GM23338 (cell line): ENCODE data around the gene EIF3K. TPM values are rescaled to one million over a fixed set of nuclear protein-coding genes. Genes with fewer than 3 reads are reported as not detected.

Experiments
- ATAC-seq: fragments of 200-7000 bp; cut with Tn5 transposase; 3 replicates; pipeline ENCODE4 v1.9.1; 2020
- DNase-seq: peaks from one replicate; pipeline ENCODE4 v3.0.0-alpha.2; 2015; ENCODE audit warnings: low spot score
- H2AFZ ChIP-seq: fragments of 200-600 bp; sonication (generic); 2 replicates; pipeline ENCODE4 v1.8.0; 2016; ENCODE audit warnings: antibody characterized with exemption, mild to moderate bottlenecking, moderate library complexity
- H3F3A ChIP-seq: fragments of 200-600 bp; sonication (generic); replicated peaks from 2 replicates; pipeline ENCODE4 v1.8.0; 2017; ENCODE audit warnings: antibody characterized with exemption, mixed run types, low read depth
- H3K27ac ChIP-seq: fragments of 200-600 bp; sonication (generic); 2 replicates; pipeline ENCODE4 v1.6.1; 2016; ENCODE audit warnings: low read depth
- H3K27me3 ChIP-seq: fragments of 200-600 bp; sonication (generic); 2 replicates; pipeline ENCODE4 v1.8.0; 2016; ENCODE audit warnings: mild to moderate bottlenecking, mixed run types, moderate library complexity; ENCODE audit not compliant: insufficient read depth
- H3K36me3 ChIP-seq: fragments of 200-600 bp; sonication (generic); 2 replicates; pipeline ENCODE4 v1.8.0; 2016; ENCODE audit warnings: mild to moderate bottlenecking; ENCODE audit not compliant: insufficient read depth
- H3K4me1 ChIP-seq: fragments of 200-600 bp; sonication (generic); 2 replicates; pipeline ENCODE4 v1.8.0; 2016; ENCODE audit warnings: mild to moderate bottlenecking, moderate library complexity; ENCODE audit not compliant: insufficient read depth
- H3K4me2 ChIP-seq: fragments of 200-600 bp; sonication (generic); 2 replicates; pipeline ENCODE4 v1.7.1; 2017; ENCODE audit warnings: mixed run types
- H3K4me3 ChIP-seq: fragments of 200-600 bp; sonication (generic); 2 replicates; pipeline ENCODE4 v1.6.1; 2016; ENCODE audit warnings: mixed run types
- H3K79me2 ChIP-seq: fragments of 200-600 bp; sonication (generic); replicated peaks from 2 replicates; pipeline ENCODE4 v1.8.0; 2017; ENCODE audit warnings: mild to moderate bottlenecking; ENCODE audit not compliant: insufficient read depth
- H3K9me2 ChIP-seq: fragments of 200-600 bp; sonication (generic); 2 replicates; pipeline ENCODE4 v1.8.0; 2017; ENCODE audit not compliant: insufficient read depth
- H4K20me1 ChIP-seq: fragments of 200-600 bp; sonication (generic); replicated peaks from 2 replicates; pipeline ENCODE4 v1.8.0; 2017; ENCODE audit warnings: mild to moderate bottlenecking; ENCODE audit not compliant: insufficient read depth
- H3K27ac Mint-ChIP-seq: 2 replicates; pipeline ENCODE4 v1.8.0; 2020; ENCODE audit warnings: inconsistent platforms, mild to moderate bottlenecking, moderate library complexity, mixed read lengths
- H3K27me3 Mint-ChIP-seq: 3 replicates; pipeline ENCODE4 v1.8.0; 2022; ENCODE audit warnings: low read depth, mild to moderate bottlenecking, moderate library complexity, mixed read lengths, inconsistent platforms; ENCODE audit not compliant: insufficient read depth, poor library complexity
- H3K36me3 Mint-ChIP-seq: 3 replicates; pipeline ENCODE4 v1.8.0; 2021; ENCODE audit warnings: low read depth, mild to moderate bottlenecking, inconsistent platforms, moderate library complexity, mixed read lengths
- H3K4me1 Mint-ChIP-seq: 3 replicates; pipeline ENCODE4 v1.8.0; 2020; ENCODE audit warnings: mild to moderate bottlenecking, inconsistent platforms, mixed read lengths
- H3K4me3 Mint-ChIP-seq: 3 replicates; pipeline ENCODE4 v1.8.0; 2021; ENCODE audit warnings: moderate library complexity, mild to moderate bottlenecking, inconsistent platforms, mixed read lengths
- H3K9me3 Mint-ChIP-seq: 3 replicates; pipeline ENCODE4 v1.8.0; 2020; ENCODE audit warnings: moderate library complexity, mild to moderate bottlenecking, inconsistent platforms, mixed read lengths
- CREB1 ChIP-seq: fragments of 250-450 bp; sonication (Bioruptor Pico); IDR thresholded peaks from 2 replicates; pipeline ENCODE4 v1.5.0; 2020; ENCODE audit warnings: low read depth, mild to moderate bottlenecking, moderate library complexity
- EZH2 ChIP-seq: fragments of 200-600 bp; sonication (generic); IDR thresholded peaks from one replicate; pipeline ENCODE4 v1.8.0; 2017; ENCODE audit warnings: antibody characterized with exemption, mild to moderate bottlenecking, low read depth; ENCODE audit not compliant: unreplicated experiment
- EZH2phosphoT487 ChIP-seq: fragments of 200-600 bp; sonication (generic); IDR thresholded peaks from one replicate; pipeline ENCODE4 v1.8.1; 2018; ENCODE audit warnings: antibody characterized with exemption; ENCODE audit not compliant: unreplicated experiment
- JUNB ChIP-seq: IDR thresholded peaks from one replicate; pipeline ENCODE4 v1.6.1; 2016; ENCODE audit warnings: antibody characterized with exemption; ENCODE audit not compliant: unreplicated experiment
- NANOG ChIP-seq: IDR thresholded peaks from 2 replicates; pipeline ENCODE4 v1.6.1; 2016; ENCODE audit warnings: antibody characterized with exemption, borderline replicate concordance
- POLR2AphosphoS5 ChIP-seq: IDR thresholded peaks from 2 replicates; pipeline ENCODE4 v1.6.1; 2016; ENCODE audit warnings: antibody characterized with exemption, low read depth
- STAT1 ChIP-seq: IDR thresholded peaks from one replicate; pipeline ENCODE4 v1.6.1; 2016; ENCODE audit warnings: antibody characterized with exemption; ENCODE audit not compliant: unreplicated experiment
- ZNF114 ChIP-seq: fragments of 250-450 bp; sonication (Bioruptor Pico); IDR thresholded peaks from 2 replicates; pipeline ENCODE4 v1.5.0; 2020; ENCODE audit warnings: mild to moderate bottlenecking, moderate library complexity
- ZNF331 ChIP-seq: fragments of 250-450 bp; sonication (Bioruptor Pico); IDR thresholded peaks from 2 replicates; pipeline ENCODE4 v1.5.0; 2020; ENCODE audit warnings: low read depth, mild to moderate bottlenecking, moderate library complexity
- polyA plus RNA-seq: library from polyadenylated mRNA; unstranded; fragments of >200 nt; fragmentation: Nextera tagmentation; extraction: Ambion mirVana; gene quantifications from 2 replicates; pipeline ENCODE4 v1.2.1, GENCODE V29; 2016
- total RNA-seq: library from RNA; depleted of rRNA; stranded (reverse); fragments of >200 nt; shearing (Covaris generic); gene quantifications from 2 replicates; pipeline ENCODE4 v1.2.3, GENCODE V29; 2014
- TF ChIP-seq, protein P1 (sequence below): IDR thresholded peaks from 2 replicates; pipeline ENCODE4 v1.6.1; 2016; ENCODE audit warnings: antibody characterized with exemption
- TF ChIP-seq, protein P2 (sequence below): IDR thresholded peaks from one replicate; pipeline ENCODE4 v1.6.1; 2018; ENCODE audit warnings: antibody characterized with exemption; ENCODE audit not compliant: unreplicated experiment
- TF ChIP-seq, protein P3 (sequence below), 2 experiments: fragments of 200-600 bp in 1 of 2; sonication (generic) in 1 of 2; conservative IDR thresholded peaks; 2 replicates each; pipeline versions ENCODE4 v1.5.1 to v1.6.1; 2016 to 2017; ENCODE audit warnings: antibody characterized with exemption in 2 of 2, low read depth in 2 of 2, mild to moderate bottlenecking in 2 of 2, moderate library complexity in 1 of 2
- TF ChIP-seq, protein P4 (sequence below): fragments of 250-450 bp; sonication (Bioruptor Pico); IDR thresholded peaks from 2 replicates; pipeline ENCODE4 v1.5.0; 2020; ENCODE audit warnings: mild to moderate bottlenecking, moderate library complexity

Gene EIF3K
- total and polyA plus RNA-seq, 2 experiments from 2014 or later = 226 to 509 TPM

DNA sequence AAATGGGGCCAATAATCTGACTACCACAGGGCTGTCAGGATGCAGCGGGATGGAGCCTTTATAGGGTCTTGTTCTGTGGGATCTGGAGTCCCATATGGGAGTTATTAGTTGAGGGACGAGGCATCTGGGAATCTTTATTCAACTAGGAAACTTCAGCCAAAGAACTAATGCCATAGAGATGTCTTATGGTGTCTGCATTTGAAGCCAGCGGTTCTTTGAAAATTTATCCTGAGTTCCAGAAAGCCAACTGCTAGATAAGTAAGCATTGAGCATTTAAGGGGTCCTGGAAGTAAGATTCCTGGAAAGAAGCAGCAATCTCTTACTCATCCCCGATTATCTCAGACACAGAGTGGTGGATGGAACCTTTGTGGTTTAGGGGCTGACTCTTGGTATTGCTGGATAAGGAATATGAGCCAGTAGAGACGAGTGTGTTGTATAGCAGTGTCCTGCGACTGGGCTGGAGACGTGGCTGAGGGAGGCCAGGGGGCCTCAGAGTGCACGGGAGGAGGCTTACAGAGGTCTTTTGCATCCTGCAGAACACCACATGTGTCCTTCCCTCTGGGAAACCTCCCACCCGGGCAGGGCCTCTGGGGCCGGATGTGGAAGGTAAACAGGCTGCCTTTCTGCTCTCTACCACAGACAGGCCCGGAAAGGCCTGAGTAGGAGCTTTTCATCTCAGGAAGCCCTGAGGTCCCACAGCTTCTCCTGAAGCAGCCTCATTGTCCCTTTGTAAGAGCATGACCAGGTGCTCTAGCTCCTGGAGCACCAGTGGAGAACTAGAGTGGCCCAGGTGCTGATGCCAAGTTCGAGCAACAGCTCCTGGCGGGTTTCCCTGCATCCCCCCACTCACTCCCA is 57.3 kb downstream of the EIF3K start:
- Mint-ChIP-seq H3K27me3 (peaks cover 10% of the 10 kb centered on the region), H3K36me3 (peaks cover 18% of the 10 kb centered on the region), H3K9me3 (no peaks in the 10 kb centered on the region), H3K27ac (no peak overlapping the region; the same call in 1 of the 2 replicates), H3K4me1 (peaks cover 55% of the 10 kb centered on the region), H3K4me3 (no peak overlapping the region)
- H3K36me3 ChIP-seq = no peaks in the 10 kb centered on the region; the same call in 1 of the 2 replicates
- peaks cover 13% of the 10 kb centered on the region for H4K20me1 ChIP-seq
- H3K27ac ChIP-seq = peak overlapping the region; percentile 88
- no peak overlapping the region for H3K4me2 ChIP-seq
- H3F3A ChIP-seq = peaks cover 3% of the 10 kb centered on the region; the same call in 1 of the 2 replicates
- H3K79me2 ChIP-seq = peaks cover 96% of the 10 kb centered on the region
- DNase-seq = no peak
- TF ChIP-seq ZNF331 (CRISPR knock-in tag) (no peak), JUNB (no peak), ZNF114 (no peak), EZH2 (no peak), POLR2AphosphoS5 (no peak), STAT1 (no peak), CREB1 (no peak), NANOG (no peak), EZH2phosphoT487 (no peak)
- TF ChIP-seq, protein P1, sequence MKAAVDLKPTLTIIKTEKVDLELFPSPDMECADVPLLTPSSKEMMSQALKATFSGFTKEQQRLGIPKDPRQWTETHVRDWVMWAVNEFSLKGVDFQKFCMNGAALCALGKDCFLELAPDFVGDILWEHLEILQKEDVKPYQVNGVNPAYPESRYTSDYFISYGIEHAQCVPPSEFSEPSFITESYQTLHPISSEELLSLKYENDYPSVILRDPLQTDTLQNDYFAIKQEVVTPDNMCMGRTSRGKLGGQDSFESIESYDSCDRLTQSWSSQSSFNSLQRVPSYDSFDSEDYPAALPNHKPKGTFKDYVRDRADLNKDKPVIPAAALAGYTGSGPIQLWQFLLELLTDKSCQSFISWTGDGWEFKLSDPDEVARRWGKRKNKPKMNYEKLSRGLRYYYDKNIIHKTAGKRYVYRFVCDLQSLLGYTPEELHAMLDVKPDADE = no peak
- TF ChIP-seq, protein P2, sequence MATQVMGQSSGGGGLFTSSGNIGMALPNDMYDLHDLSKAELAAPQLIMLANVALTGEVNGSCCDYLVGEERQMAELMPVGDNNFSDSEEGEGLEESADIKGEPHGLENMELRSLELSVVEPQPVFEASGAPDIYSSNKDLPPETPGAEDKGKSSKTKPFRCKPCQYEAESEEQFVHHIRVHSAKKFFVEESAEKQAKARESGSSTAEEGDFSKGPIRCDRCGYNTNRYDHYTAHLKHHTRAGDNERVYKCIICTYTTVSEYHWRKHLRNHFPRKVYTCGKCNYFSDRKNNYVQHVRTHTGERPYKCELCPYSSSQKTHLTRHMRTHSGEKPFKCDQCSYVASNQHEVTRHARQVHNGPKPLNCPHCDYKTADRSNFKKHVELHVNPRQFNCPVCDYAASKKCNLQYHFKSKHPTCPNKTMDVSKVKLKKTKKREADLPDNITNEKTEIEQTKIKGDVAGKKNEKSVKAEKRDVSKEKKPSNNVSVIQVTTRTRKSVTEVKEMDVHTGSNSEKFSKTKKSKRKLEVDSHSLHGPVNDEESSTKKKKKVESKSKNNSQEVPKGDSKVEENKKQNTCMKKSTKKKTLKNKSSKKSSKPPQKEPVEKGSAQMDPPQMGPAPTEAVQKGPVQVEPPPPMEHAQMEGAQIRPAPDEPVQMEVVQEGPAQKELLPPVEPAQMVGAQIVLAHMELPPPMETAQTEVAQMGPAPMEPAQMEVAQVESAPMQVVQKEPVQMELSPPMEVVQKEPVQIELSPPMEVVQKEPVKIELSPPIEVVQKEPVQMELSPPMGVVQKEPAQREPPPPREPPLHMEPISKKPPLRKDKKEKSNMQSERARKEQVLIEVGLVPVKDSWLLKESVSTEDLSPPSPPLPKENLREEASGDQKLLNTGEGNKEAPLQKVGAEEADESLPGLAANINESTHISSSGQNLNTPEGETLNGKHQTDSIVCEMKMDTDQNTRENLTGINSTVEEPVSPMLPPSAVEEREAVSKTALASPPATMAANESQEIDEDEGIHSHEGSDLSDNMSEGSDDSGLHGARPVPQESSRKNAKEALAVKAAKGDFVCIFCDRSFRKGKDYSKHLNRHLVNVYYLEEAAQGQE = no peak
- TF ChIP-seq, protein P3, sequence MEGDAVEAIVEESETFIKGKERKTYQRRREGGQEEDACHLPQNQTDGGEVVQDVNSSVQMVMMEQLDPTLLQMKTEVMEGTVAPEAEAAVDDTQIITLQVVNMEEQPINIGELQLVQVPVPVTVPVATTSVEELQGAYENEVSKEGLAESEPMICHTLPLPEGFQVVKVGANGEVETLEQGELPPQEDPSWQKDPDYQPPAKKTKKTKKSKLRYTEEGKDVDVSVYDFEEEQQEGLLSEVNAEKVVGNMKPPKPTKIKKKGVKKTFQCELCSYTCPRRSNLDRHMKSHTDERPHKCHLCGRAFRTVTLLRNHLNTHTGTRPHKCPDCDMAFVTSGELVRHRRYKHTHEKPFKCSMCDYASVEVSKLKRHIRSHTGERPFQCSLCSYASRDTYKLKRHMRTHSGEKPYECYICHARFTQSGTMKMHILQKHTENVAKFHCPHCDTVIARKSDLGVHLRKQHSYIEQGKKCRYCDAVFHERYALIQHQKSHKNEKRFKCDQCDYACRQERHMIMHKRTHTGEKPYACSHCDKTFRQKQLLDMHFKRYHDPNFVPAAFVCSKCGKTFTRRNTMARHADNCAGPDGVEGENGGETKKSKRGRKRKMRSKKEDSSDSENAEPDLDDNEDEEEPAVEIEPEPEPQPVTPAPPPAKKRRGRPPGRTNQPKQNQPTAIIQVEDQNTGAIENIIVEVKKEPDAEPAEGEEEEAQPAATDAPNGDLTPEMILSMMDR (conservative IDR thresholded peaks at IDR 0.05; ENCODE audit: low read depth in 2 of 2) = no peak
- TF ChIP-seq, protein P4, sequence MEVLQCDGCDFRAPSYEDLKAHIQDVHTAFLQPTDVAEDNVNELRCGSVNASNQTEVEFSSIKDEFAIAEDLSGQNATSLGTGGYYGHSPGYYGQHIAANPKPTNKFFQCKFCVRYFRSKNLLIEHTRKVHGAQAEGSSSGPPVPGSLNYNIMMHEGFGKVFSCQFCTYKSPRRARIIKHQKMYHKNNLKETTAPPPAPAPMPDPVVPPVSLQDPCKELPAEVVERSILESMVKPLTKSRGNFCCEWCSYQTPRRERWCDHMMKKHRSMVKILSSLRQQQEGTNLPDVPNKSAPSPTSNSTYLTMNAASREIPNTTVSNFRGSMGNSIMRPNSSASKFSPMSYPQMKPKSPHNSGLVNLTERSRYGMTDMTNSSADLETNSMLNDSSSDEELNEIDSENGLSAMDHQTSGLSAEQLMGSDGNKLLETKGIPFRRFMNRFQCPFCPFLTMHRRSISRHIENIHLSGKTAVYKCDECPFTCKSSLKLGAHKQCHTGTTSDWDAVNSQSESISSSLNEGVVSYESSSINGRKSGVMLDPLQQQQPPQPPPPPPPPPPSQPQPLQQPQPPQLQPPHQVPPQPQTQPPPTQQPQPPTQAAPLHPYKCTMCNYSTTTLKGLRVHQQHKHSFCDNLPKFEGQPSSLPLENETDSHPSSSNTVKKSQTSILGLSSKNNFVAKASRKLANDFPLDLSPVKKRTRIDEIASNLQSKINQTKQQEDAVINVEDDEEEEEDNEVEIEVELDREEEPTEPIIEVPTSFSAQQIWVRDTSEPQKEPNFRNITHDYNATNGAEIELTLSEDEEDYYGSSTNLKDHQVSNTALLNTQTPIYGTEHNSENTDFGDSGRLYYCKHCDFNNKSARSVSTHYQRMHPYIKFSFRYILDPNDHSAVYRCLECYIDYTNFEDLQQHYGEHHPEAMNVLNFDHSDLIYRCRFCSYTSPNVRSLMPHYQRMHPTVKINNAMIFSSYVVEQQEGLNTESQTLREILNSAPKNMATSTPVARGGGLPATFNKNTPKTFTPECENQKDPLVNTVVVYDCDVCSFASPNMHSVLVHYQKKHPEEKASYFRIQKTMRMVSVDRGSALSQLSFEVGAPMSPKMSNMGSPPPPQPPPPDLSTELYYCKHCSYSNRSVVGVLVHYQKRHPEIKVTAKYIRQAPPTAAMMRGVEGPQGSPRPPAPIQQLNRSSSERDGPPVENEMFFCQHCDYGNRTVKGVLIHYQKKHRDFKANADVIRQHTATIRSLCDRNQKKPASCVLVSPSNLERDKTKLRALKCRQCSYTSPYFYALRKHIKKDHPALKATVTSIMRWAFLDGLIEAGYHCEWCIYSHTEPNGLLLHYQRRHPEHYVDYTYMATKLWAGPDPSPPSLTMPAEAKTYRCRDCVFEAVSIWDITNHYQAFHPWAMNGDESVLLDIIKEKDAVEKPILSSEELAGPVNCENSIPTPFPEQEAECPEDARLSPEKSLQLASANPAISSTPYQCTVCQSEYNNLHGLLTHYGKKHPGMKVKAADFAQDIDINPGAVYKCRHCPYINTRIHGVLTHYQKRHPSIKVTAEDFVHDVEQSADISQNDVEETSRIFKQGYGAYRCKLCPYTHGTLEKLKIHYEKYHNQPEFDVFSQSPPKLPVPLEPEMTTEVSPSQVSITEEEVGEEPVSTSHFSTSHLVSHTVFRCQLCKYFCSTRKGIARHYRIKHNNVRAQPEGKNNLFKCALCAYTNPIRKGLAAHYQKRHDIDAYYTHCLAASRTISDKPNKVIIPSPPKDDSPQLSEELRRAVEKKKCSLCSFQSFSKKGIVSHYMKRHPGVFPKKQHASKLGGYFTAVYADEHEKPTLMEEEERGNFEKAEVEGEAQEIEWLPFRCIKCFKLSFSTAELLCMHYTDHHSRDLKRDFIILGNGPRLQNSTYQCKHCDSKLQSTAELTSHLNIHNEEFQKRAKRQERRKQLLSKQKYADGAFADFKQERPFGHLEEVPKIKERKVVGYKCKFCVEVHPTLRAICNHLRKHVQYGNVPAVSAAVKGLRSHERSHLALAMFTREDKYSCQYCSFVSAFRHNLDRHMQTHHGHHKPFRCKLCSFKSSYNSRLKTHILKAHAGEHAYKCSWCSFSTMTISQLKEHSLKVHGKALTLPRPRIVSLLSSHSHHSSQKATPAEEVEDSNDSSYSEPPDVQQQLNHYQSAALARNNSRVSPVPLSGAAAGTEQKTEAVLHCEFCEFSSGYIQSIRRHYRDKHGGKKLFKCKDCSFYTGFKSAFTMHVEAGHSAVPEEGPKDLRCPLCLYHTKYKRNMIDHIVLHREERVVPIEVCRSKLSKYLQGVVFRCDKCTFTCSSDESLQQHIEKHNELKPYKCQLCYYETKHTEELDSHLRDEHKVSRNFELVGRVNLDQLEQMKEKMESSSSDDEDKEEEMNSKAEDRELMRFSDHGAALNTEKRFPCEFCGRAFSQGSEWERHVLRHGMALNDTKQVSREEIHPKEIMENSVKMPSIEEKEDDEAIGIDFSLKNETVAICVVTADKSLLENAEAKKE (CRISPR knock-in tag) = no peak
- H3K4me1 ChIP-seq = peaks cover 40% of the 10 kb centered on the region
- H3K9me2 ChIP-seq = no peaks in the 10 kb centered on the region
- H3K4me3 ChIP-seq = no peak overlapping the region
- H3K27me3 ChIP-seq = no peaks in the 10 kb centered on the region
- no peak for ATAC-seq
- H2AFZ ChIP-seq = no peak overlapping the region
